Caco-2 (cell line): ENCODE data around the gene GBP1. TPM values are rescaled to one million over a fixed set of nuclear protein-coding genes. Genes with fewer than 3 reads are reported as not detected.

Experiments
- BruUV-seq: library from RNA; stranded (reverse); fragments of 400-500 nt; replicated peaks from 2 replicates; lab custom pipeline; 2021; lab: Mats Ljungman, UMichigan
- CTCF ChIA-PET: fragments of 300-600 bp; sonication (Branson Sonifier 250); formaldehyde crosslinking; loops from one replicate; lab custom pipeline; 2022; ENCODE audit warnings: antibody characterized with exemption; lab: Charles Lee
- POLR2A ChIA-PET: fragments of 300-600 bp; sonication (Branson Sonifier 250); formaldehyde crosslinking; loops from one replicate; lab custom pipeline; 2022; ENCODE audit warnings: antibody characterized with exemption; lab: Charles Lee
- DNase-seq, 2 experiments: peaks; one replicate each; pipeline versions ENCODE4 v3.0.0 to v3.0.0-alpha.2; 2020 to 2022
- H3K27me3 ChIP-seq: replicated peaks from 2 replicates; pipeline ENCODE4 v1.6.0; 2011; ENCODE audit warnings: low read length; ENCODE audit not compliant: control insufficient read depth, insufficient read depth
- H3K36me3 ChIP-seq: 2 replicates; pipeline ENCODE4 v1.5.1; 2011; ENCODE audit warnings: low read length; ENCODE audit not compliant: control insufficient read depth, insufficient read depth
- H3K4me1 ChIP-seq: fragments of 250-450 bp; sonication (Bioruptor Pico); 2 replicates; pipeline ENCODE4 v1.5.1; 2020; ENCODE audit warnings: mild to moderate bottlenecking
- H3K4me3 ChIP-seq: 2 replicates; pipeline ENCODE4 v1.5.1; 2011; ENCODE audit warnings: low read depth, mild to moderate bottlenecking, control low read depth, low read length
- H3K9me3 ChIP-seq: fragments of 250-450 bp; sonication (Bioruptor Pico); 2 replicates; pipeline ENCODE4 v1.5.1; 2020; ENCODE audit warnings: mild to moderate bottlenecking, moderate library complexity
- H3K27ac Mint-ChIP-seq: one replicate; pipeline ENCODE4 v1.8.0; 2022; ENCODE audit warnings: mixed read lengths; ENCODE audit not compliant: unreplicated experiment
- H3K27me3 Mint-ChIP-seq: one replicate; pipeline ENCODE4 v1.8.0; 2022; ENCODE audit warnings: mixed read lengths; ENCODE audit not compliant: insufficient read depth, unreplicated experiment
- H3K36me3 Mint-ChIP-seq: one replicate; pipeline ENCODE4 v1.8.0; 2022; ENCODE audit warnings: mild to moderate bottlenecking, mixed read lengths; ENCODE audit not compliant: insufficient read depth, unreplicated experiment
- H3K4me1 Mint-ChIP-seq: one replicate; pipeline ENCODE4 v1.8.0; 2022; ENCODE audit warnings: low read depth, mixed read lengths; ENCODE audit not compliant: unreplicated experiment
- H3K4me3 Mint-ChIP-seq: one replicate; pipeline ENCODE4 v1.8.0; 2022; ENCODE audit warnings: mild to moderate bottlenecking, moderate library complexity, mixed read lengths; ENCODE audit not compliant: unreplicated experiment
- H3K9me3 Mint-ChIP-seq: one replicate; pipeline ENCODE4 v1.8.0; 2022; ENCODE audit warnings: mixed read lengths; ENCODE audit not compliant: unreplicated experiment
- intact Hi-C: fragments of 100-400 bp; cut with micrococcal nuclease; formaldehyde crosslinking; loops from one replicate; pipeline ENCODE4 v1.10.0; 2022; ENCODE audit not compliant: unreplicated experiment
- total RNA-seq: library from RNA; stranded (reverse); gene quantifications from 2 replicates; pipeline ENCODE4 v1.2.3, GENCODE V29; 2022
- TF ChIP-seq, protein P1 (sequence below), 2 experiments: fragments of 200-600 bp in 1 of 2; IDR thresholded peaks; 1 replicate in 1 of 2; 2 replicates in 1 of 2; pipeline versions ENCODE4 v1.5.1 to v1.8.0; 2011 to 2022; ENCODE audit warnings: antibody characterized with exemption in 1 of 2, control low read depth in 1 of 2, inconsistent platforms in 1 of 2, low read depth in 1 of 2, low read length in 1 of 2, mild to moderate bottlenecking in 1 of 2, moderate library complexity in 1 of 2; ENCODE audit not compliant: insufficient read depth in 1 of 2, severe bottlenecking in 1 of 2, unreplicated experiment in 1 of 2

The GBP1 gene
- total RNA-seq, 1 experiment from 2014 or later = 0.36 TPM

DNA sequence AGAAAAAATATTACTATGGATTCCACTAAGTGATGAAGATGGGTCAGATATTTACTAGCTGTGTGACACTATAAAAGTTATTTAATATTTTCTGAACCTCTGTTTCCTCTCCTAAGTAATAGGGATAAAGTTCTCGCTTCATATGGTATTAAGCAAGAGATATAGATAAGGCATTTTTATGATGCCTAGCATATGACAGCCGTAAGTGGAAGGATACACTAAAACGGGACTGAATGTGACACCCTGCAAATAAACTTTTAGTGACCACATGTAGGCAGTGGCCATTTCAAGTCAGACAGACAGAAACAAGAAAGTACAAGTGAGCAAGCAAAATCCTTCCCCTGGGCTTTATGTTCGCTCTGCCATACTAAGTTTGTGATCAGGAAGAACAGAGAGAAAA is 56.5 kb downstream of the GBP1 start:
- no peaks in the 10 kb centered on the region for H3K9me3 ChIP-seq
- TF ChIP-seq, protein P1, sequence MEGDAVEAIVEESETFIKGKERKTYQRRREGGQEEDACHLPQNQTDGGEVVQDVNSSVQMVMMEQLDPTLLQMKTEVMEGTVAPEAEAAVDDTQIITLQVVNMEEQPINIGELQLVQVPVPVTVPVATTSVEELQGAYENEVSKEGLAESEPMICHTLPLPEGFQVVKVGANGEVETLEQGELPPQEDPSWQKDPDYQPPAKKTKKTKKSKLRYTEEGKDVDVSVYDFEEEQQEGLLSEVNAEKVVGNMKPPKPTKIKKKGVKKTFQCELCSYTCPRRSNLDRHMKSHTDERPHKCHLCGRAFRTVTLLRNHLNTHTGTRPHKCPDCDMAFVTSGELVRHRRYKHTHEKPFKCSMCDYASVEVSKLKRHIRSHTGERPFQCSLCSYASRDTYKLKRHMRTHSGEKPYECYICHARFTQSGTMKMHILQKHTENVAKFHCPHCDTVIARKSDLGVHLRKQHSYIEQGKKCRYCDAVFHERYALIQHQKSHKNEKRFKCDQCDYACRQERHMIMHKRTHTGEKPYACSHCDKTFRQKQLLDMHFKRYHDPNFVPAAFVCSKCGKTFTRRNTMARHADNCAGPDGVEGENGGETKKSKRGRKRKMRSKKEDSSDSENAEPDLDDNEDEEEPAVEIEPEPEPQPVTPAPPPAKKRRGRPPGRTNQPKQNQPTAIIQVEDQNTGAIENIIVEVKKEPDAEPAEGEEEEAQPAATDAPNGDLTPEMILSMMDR (IDR thresholded peaks at IDR 0.05; ENCODE audit: insufficient read depth in 1 of 2, low read depth in 1 of 2, low read length in 1 of 2, severe bottlenecking in 1 of 2, unreplicated experiment in 1 of 2) = no peak
- Mint-ChIP-seq H3K27me3 (no peaks in the 10 kb centered on the region), H3K4me3 (no peak overlapping the region), H3K4me1 (no peaks in the 10 kb centered on the region), H3K27ac (no peak overlapping the region), H3K9me3 (no peaks in the 10 kb centered on the region), H3K36me3 (no peaks in the 10 kb centered on the region)
- BruUV-seq = no TSS peak
- H3K27me3 ChIP-seq = no peaks in the 10 kb centered on the region
- H3K4me1 ChIP-seq = no peaks in the 10 kb centered on the region
- ChIA-PET POLR2A (no interaction called here), CTCF (no interaction called here)
- H3K4me3 ChIP-seq = no peak overlapping the region
- intact Hi-C loops = no loop called here
- no peaks in the 10 kb centered on the region for H3K36me3 ChIP-seq
- DNase-seq = no peak

DNA sequence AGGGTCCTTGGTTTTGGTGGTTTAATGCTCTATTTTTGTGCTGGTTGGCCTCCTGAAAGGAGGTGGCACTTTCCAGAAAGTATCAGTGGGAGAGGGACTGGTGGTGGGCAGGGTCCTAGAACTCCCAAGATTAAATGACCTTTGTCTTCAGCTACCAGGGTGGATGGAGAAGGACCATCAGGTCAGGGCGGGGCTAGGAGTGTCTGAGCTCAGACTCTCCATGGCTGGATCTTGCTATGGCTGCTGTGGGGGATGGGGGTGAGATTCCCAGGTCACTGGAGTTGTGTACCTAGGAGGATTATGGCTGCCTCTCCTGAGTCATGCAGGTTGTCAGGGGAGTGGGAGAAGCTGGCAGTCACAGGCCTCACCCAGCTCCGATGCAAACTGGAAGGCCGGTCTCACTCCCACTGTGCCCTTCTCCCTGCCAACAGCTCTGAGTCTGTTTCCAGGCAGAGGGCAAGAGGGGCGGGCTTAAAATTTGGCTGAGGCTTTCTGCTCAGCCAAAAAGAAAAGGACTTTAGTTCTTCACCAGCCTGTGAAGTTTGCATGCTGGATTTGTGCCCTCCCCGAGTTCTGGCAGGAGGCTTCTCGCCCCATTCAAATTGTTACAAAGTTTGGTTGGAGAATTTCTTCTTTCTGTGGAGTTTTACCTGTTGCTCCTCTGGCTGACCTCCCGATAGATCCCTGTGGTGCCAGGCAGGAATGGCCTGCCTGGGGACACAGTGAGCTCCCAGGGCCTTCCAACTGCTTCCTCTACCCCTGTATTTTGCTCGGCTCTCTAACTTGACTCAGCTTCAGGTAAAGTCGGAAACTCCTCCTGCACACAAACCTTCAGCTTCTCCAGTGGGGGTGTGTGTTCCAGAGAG is 59.5 kb downstream of the GBP1 start:
- H3K36me3 ChIP-seq = no peaks in the 10 kb centered on the region

More for the DNA sequence above, 59.5 kb downstream of the GBP1 start:
- no TSS peak for BruUV-seq
- H3K4me3 Mint-ChIP-seq = no peak overlapping the region
- no peaks in the 10 kb centered on the region for H3K4me1 Mint-ChIP-seq
- H3K27me3 Mint-ChIP-seq = no peaks in the 10 kb centered on the region
- ChIA-PET CTCF (no interaction called here), POLR2A (no interaction called here)
- H3K9me3 Mint-ChIP-seq = no peaks in the 10 kb centered on the region
- no peaks in the 10 kb centered on the region for H3K4me1 ChIP-seq
- intact Hi-C loops = no loop called here
- no peak overlapping the region for H3K4me3 ChIP-seq
- DNase-seq = no peak
- TF ChIP-seq, protein P1 (IDR thresholded peaks at IDR 0.05; ENCODE audit: insufficient read depth in 1 of 2, low read depth in 1 of 2, low read length in 1 of 2, severe bottlenecking in 1 of 2, unreplicated experiment in 1 of 2) = no peak
- H3K36me3 Mint-ChIP-seq = no peaks in the 10 kb centered on the region
- no peak overlapping the region for H3K27ac Mint-ChIP-seq
- no peaks in the 10 kb centered on the region for H3K27me3 ChIP-seq
- no peaks in the 10 kb centered on the region for H3K9me3 ChIP-seq

Other genes starting within 250 kb of the GBP1 start
- gene GTF2B, start 173.6 kb downstream of the GBP1 start, total RNA-seq = 15.5 and 17.5 TPM in 2 replicates
- 12.1 and 13.8 TPM in 2 replicates for gene KYAT3, start 72.6 kb downstream of the GBP1 start, total RNA-seq
- gene RBMXL1, start 72.6 kb downstream of the GBP1 start, total RNA-seq = 7.7 and 9.7 TPM in 2 replicates
- gene GBP3, start 42.3 kb downstream of the GBP1 start, total RNA-seq = 0.48 and 0.91 TPM in 2 replicates
- gene GBP2, start 60.9 kb upstream of the GBP1 start, total RNA-seq = 0.23 TPM in 1 of 2 replicates, not detected in the other
- gene GBP7, start 110.8 kb upstream of the GBP1 start, total RNA-seq = not detected in 2 replicates
- gene GBP4, start 133.7 kb upstream of the GBP1 start, total RNA-seq = not detected in 2 replicates
- gene GBP5, start 207.7 kb upstream of the GBP1 start, total RNA-seq = not detected in 2 replicates